ENCODE results near the gene TCF23. TPM values are rescaled to one million over a fixed set of nuclear protein-coding genes. Genes with fewer than 3 reads are reported as not detected.
A peak's percentile ranks its signal among the peaks of the same experiment; 100 is the strongest.

Gene TCF23
- total RNA-seq, 1 donor from 2014 or later: not detected

DNA sequence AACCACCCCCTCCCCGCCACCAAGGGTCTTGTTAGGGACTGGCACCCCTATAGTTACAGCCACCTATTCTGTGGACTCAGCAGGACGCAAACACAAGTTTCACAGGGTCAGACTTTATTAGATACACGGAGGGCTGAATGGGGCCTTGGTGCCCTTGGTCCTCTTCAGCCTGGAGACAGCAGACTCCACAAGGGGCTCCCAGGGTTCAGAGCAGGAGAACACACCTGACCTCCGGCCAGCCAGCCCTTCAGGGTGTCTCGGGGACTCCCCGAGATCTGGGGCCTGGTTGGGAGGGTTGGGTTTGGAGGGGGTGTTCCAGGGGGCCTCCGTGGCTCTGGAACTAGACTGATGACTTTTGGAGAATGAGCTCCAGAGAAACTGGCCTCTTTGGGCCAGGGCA, 12.1 kb upstream of the TCF23 start:
- Mint-ChIP-seq H3K27me3 (ENCODE audit: low read depth) (peaks cover 9% of the 10 kb centered on the region), H3K9me3 (no peaks in the 10 kb centered on the region), H3K27ac (ENCODE audit: unreplicated experiment) (no peak overlapping the region), H3K4me1 (peaks cover 12% of the 10 kb centered on the region), H3K4me3 (peak overlapping the region; percentile 10), H3K36me3 (ENCODE audit: low read depth) (no peaks in the 10 kb centered on the region)
- TF ChIP-seq, protein P1, sequence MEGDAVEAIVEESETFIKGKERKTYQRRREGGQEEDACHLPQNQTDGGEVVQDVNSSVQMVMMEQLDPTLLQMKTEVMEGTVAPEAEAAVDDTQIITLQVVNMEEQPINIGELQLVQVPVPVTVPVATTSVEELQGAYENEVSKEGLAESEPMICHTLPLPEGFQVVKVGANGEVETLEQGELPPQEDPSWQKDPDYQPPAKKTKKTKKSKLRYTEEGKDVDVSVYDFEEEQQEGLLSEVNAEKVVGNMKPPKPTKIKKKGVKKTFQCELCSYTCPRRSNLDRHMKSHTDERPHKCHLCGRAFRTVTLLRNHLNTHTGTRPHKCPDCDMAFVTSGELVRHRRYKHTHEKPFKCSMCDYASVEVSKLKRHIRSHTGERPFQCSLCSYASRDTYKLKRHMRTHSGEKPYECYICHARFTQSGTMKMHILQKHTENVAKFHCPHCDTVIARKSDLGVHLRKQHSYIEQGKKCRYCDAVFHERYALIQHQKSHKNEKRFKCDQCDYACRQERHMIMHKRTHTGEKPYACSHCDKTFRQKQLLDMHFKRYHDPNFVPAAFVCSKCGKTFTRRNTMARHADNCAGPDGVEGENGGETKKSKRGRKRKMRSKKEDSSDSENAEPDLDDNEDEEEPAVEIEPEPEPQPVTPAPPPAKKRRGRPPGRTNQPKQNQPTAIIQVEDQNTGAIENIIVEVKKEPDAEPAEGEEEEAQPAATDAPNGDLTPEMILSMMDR (conservative IDR thresholded peaks at IDR 0.05): no peak
- no peak for DNase-seq (ENCODE audit: low read depth, low spot score)

DNA sequence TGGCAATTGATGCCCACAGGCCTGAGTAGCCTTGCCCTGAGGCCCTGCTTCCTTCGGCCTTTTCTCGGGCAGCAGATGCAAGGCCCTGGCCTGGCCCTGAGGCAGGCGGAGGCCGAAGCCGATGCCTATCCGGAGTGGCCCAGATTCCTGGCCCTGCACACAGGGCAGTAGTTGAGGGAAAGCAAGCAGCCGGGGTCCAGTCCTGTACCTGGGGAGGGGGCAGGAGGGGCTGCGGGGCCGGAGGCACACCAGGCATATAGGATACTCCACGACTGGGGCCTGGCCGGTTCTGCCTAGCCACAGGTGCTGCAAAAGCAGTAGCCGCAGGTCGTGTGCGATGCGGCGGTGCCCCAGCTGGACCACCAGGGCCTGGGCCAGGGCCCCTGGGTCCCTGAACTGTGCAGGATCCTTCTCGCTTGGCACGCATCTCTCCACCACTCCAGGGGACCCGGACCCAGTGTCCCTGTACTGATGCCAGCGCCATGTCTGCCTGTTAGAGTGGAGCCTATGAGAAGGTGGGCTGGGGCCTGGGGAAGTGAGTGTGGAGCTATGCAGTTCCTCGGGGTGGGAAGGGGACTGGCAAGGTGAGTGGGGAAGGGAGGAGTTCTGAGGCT, 11.4 kb upstream of the TCF23 start:
- peaks cover 9% of the 10 kb centered on the region for H3K27me3 Mint-ChIP-seq (ENCODE audit: low read depth)
- H3K4me3 Mint-ChIP-seq: peak overlapping the region; percentile 47
- peaks cover 12% of the 10 kb centered on the region for H3K4me1 Mint-ChIP-seq
- no peak overlapping the region for H3K27ac Mint-ChIP-seq (ENCODE audit: unreplicated experiment)
- no peaks in the 10 kb centered on the region for H3K9me3 Mint-ChIP-seq
- H3K36me3 Mint-ChIP-seq (ENCODE audit: low read depth): no peaks in the 10 kb centered on the region
- no peak for DNase-seq (ENCODE audit: low read depth, low spot score)
- TF ChIP-seq, protein P1 (conservative IDR thresholded peaks at IDR 0.05): no peak

DNA sequence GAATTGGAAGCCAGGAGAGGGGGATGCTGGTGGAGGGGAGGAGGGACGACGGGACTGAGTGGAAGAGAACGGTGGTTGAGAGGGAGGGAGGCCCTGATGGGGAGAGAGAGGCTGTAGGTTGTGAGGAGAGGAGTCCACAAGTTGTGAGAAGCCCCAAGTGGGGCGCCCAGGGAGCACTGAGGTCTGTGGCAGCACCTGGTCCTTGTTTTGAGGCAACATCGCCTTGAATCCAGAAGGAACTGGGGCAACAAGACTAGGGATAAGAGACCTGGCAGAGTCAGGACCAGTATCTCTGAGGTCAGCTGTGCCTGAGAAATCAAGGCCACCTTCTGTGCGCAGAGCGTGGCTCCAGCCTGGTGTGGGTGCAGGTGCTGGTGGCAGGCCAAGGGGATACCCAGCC, 10.7 kb upstream of the TCF23 start:
- Mint-ChIP-seq H3K4me1 (peaks cover 8% of the 10 kb centered on the region), H3K27ac (ENCODE audit: unreplicated experiment) (no peak overlapping the region), H3K4me3 (peak overlapping the region; percentile 47), H3K27me3 (ENCODE audit: low read depth) (peaks cover 14% of the 10 kb centered on the region), H3K9me3 (peaks cover 3% of the 10 kb centered on the region), H3K36me3 (ENCODE audit: low read depth) (no peaks in the 10 kb centered on the region)
- DNase-seq (ENCODE audit: low read depth, low spot score): no peak
- TF ChIP-seq, protein P1 (conservative IDR thresholded peaks at IDR 0.05): no peak

DNA sequence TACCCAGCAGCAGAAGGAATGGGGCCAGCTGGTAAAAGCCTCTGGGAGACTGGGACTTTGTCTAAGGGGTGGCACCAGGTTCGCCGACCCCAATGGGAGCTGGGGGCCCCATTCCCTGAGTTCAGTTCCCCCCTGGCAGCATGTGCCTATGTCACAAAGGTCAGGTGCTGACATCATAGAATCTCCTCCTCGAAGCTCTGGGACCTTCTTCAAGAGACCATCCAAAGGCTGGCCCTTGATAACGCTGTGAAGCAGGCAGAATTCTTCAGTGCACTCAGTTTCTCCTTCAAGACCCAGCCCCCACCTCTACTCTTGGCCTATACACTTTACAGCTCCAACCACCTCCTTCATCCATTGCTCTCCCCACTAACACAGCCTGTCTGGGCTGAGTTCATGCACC, 9.5 kb upstream of the TCF23 start, which contains the start of gene PRR30:
Gene PRR30 (minus strand): TSS at position 101 of the 400 bp plus-strand sequence. CDS start 1,081 bp downstream, outside the sequence.
- H3K4me3 Mint-ChIP-seq: peak within 1 kb of the TSS; percentile 47

DNA sequence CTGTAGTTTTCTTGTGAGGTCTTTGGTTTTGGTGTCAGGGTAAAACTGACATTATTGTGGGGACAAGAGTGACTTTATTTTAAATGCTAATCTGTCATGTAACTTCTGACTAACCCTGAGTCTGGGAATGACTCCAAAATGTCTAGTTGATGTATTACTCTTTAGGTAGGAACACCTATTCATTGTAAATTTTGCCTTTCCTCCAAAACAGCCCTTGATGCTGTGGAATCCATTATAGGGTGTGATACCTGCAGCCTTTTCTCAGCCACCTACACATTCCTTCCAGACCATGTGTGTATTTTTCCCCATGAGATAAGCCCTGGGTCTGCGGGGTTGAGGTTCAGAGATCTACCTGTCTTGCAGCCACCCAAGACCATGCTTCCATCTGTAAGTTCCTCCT, 5.5 kb upstream of the TCF23 start:
- peaks cover 5% of the 10 kb centered on the region for H3K9me3 Mint-ChIP-seq
- TF ChIP-seq, protein P1 (conservative IDR thresholded peaks at IDR 0.05): no peak
- no peak for DNase-seq (ENCODE audit: low read depth, low spot score)
- H3K27me3 Mint-ChIP-seq (ENCODE audit: low read depth): peaks cover 31% of the 10 kb centered on the region
- H3K4me1 Mint-ChIP-seq: no peaks in the 10 kb centered on the region
- no peaks in the 10 kb centered on the region for H3K36me3 Mint-ChIP-seq (ENCODE audit: low read depth)
- H3K27ac Mint-ChIP-seq (ENCODE audit: unreplicated experiment): no peak overlapping the region
- H3K4me3 Mint-ChIP-seq: no peak overlapping the region

More for the DNA sequence above, 9.5 kb upstream of the TCF23 start, which contains the start of gene PRR30:
- no peaks in the 10 kb centered on the region for H3K4me1 Mint-ChIP-seq
- TF ChIP-seq, protein P1 (conservative IDR thresholded peaks at IDR 0.05): no peak
- no peak within 1 kb of the TSS for H3K27ac Mint-ChIP-seq (ENCODE audit: unreplicated experiment)
- H3K9me3 Mint-ChIP-seq: peaks cover 5% of the 10 kb centered on the region
- H3K27me3 Mint-ChIP-seq (ENCODE audit: low read depth): peaks cover 26% of the 10 kb centered on the region
- no peaks in the 10 kb centered on the region for H3K36me3 Mint-ChIP-seq (ENCODE audit: low read depth)
- DNase-seq (ENCODE audit: low read depth, low spot score): no peak

Measured in neural crest cell (in vitro differentiated cells).